Panc1 (cell line): Measurements from ENCODE around the gene SOX5. TPM values are rescaled to one million over a fixed set of nuclear protein-coding genes. Genes with fewer than 3 reads are reported as not detected.

Experiments
- ATAC-seq: fragments of 200-7000 bp; cut with Tn5 transposase; 2 replicates; pipeline ENCODE4 v1.9.1; 2020; ENCODE audit warnings: mild to moderate bottlenecking, moderate library complexity
- BruUV-seq: library from RNA; stranded (reverse); fragments of 400-500 nt; replicated peaks from 2 replicates; lab custom pipeline; 2021; lab: Mats Ljungman, UMichigan
- CTCF ChIA-PET: fragments of 300-600 bp; sonication (Branson Sonifier 250); formaldehyde crosslinking; loops from one replicate; lab custom pipeline; 2022; ENCODE audit warnings: antibody characterized with exemption; lab: Charles Lee
- POLR2A ChIA-PET: fragments of 300-600 bp; sonication (Branson Sonifier 250); formaldehyde crosslinking; loops from one replicate; lab custom pipeline; 2022; ENCODE audit warnings: antibody characterized with exemption; lab: Charles Lee
- DNase-seq: peaks from one replicate; pipeline ENCODE4 v3.0.0-alpha.2; 2010; ENCODE audit warnings: low read depth, low spot score
- H3K27ac ChIP-seq: 2 replicates; pipeline ENCODE4 v1.5.1; 2011; ENCODE audit warnings: mild to moderate bottlenecking, low read length, inconsistent platforms
- H3K27me3 ChIP-seq: fragments of 200-500 bp; sonication (Bioruptor generic); 2 replicates; pipeline ENCODE4 v1.6.0; 2014; ENCODE audit warnings: low read length, inconsistent platforms; ENCODE audit not compliant: control insufficient read depth, insufficient read depth
- H3K36me3 ChIP-seq: fragments of 200-500 bp; sonication (Bioruptor generic); 2 replicates; pipeline ENCODE4 v1.5.1; 2014; ENCODE audit warnings: inconsistent platforms, mild to moderate bottlenecking, low read length, moderate library complexity; ENCODE audit not compliant: control insufficient read depth, insufficient read depth
- H3K4me1 ChIP-seq: 2 replicates; pipeline ENCODE4 v1.5.1; 2011; ENCODE audit warnings: inconsistent platforms, mild to moderate bottlenecking, low read length, moderate library complexity; ENCODE audit not compliant: control insufficient read depth, insufficient read depth
- H3K4me3 ChIP-seq, 2 experiments: 2 replicates each; pipeline ENCODE4 v1.5.1; 2011 to 2012; ENCODE audit warnings: low read depth in 2 of 2, low read length in 2 of 2, mild to moderate bottlenecking in 2 of 2, inconsistent platforms in 1 of 2, moderate library complexity in 1 of 2
- H3K9me3 ChIP-seq: fragments of 200-500 bp; sonication (Bioruptor generic); 2 replicates; pipeline ENCODE4 v1.5.1; 2014; ENCODE audit warnings: low read depth, mild to moderate bottlenecking, inconsistent platforms, low read length, moderate library complexity; ENCODE audit not compliant: control insufficient read depth, insufficient read depth
- POLR2AphosphoS5 ChIP-seq: IDR thresholded peaks from 2 replicates; pipeline ENCODE4 v1.6.1; 2012; ENCODE audit warnings: mild to moderate bottlenecking, low read depth, low read length, moderate library complexity
- SIN3A ChIP-seq: IDR thresholded peaks from 2 replicates; pipeline ENCODE4 v1.6.1; 2012; ENCODE audit warnings: low read depth, mild to moderate bottlenecking, low read length, moderate library complexity, borderline replicate concordance; ENCODE audit not compliant: insufficient read depth
- TCF7L2 ChIP-seq: IDR thresholded peaks from 2 replicates; pipeline ENCODE4 v1.6.1; 2011; ENCODE audit warnings: mild to moderate bottlenecking, low read depth, low read length, inconsistent platforms
- in situ Hi-C: cut with HindIII; loops from 2 replicates; pipeline ENCODE4 v1.10.0; 2016; ENCODE audit warnings: low sequenced_read_pairs, low pct_unique_long_range_greater_than_20kb
- intact Hi-C: fragments of 100-400 bp; cut with micrococcal nuclease; formaldehyde crosslinking; loops from one replicate; pipeline ENCODE4 v1.10.0; 2022; ENCODE audit not compliant: unreplicated experiment
- total RNA-seq: library from RNA; stranded (reverse); gene quantifications from one replicate; pipeline ENCODE4 v1.2.1, GENCODE V29; 2021; ENCODE audit not compliant: unreplicated experiment
- TF ChIP-seq, protein P1 (sequence below): fragments of 450-650 bp; IDR thresholded peaks from 2 replicates; pipeline ENCODE4 v1.5.1; 2017; ENCODE audit warnings: mild to moderate bottlenecking
- TF ChIP-seq, protein P2 (sequence below), 2 experiments: IDR thresholded peaks; 2 replicates each; pipeline ENCODE4 v1.6.1; 2011 to 2012; ENCODE audit warnings: low read depth in 2 of 2, control low read depth in 1 of 2, low read length in 1 of 2, mild to moderate bottlenecking in 1 of 2, moderate library complexity in 1 of 2; ENCODE audit not compliant: insufficient read depth in 1 of 2

Gene SOX5
- total RNA-seq, 1 experiment from 2014 or later: 0.23 TPM

DNA sequence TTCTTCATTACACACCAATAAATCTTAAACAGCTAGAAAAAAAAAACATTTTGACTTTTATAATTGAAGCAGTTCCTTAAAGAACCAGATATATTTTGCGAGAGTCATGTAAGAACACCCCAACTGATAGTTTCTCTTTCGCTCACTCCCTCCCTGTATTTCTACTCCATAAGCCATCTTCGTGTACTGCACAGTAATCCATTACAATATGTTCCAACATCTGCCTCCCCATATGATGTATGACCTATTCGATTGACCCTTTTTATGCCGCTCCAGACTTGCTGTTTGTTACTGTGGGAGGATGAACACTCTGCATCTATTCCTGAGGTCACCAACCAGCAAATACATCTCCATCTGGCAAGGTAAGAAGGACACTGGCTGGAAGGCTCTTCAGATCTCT lies 331.7 kb downstream of the SOX5 start:
- CTCF ChIA-PET: no interaction called here

DNA sequence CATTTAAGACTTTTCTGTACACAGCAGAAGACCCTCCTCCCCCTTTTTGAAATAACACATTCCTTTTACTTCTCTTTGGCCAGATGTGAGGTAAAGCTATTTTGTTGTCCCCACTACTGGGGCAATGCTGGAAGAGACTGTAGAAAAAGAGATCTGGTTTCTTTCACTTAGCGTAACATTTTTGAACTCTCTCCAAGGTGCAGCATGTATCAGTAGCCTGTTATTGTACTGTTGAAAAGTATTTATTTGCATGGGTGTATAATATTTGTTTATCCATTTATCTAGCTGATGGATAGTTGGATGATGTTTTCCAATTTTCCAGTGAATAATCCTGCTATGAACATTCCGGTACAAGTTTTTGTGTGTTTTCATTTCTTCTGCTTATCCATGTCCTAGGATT lies 335.2 kb downstream of the SOX5 start:
- BruUV-seq: no TSS peak
- ATAC-seq (no peak), DNase-seq (no peak)
- Histone ChIP-seq H3K9me3 (no peaks in the 10 kb centered on the region), H3K36me3 (no peaks in the 10 kb centered on the region), H3K4me1 (no peaks in the 10 kb centered on the region), H3K4me3 (no peak overlapping the region), H3K27me3 (no peaks in the 10 kb centered on the region), H3K27ac (no peak overlapping the region)
- CTCF ChIA-PET: no interaction called here
- TF ChIP-seq, protein P1, sequence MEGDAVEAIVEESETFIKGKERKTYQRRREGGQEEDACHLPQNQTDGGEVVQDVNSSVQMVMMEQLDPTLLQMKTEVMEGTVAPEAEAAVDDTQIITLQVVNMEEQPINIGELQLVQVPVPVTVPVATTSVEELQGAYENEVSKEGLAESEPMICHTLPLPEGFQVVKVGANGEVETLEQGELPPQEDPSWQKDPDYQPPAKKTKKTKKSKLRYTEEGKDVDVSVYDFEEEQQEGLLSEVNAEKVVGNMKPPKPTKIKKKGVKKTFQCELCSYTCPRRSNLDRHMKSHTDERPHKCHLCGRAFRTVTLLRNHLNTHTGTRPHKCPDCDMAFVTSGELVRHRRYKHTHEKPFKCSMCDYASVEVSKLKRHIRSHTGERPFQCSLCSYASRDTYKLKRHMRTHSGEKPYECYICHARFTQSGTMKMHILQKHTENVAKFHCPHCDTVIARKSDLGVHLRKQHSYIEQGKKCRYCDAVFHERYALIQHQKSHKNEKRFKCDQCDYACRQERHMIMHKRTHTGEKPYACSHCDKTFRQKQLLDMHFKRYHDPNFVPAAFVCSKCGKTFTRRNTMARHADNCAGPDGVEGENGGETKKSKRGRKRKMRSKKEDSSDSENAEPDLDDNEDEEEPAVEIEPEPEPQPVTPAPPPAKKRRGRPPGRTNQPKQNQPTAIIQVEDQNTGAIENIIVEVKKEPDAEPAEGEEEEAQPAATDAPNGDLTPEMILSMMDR: no peak
- TF ChIP-seq TCF7L2 (no peak), SIN3A (no peak), POLR2AphosphoS5 (no peak)
- TF ChIP-seq, protein P2, sequence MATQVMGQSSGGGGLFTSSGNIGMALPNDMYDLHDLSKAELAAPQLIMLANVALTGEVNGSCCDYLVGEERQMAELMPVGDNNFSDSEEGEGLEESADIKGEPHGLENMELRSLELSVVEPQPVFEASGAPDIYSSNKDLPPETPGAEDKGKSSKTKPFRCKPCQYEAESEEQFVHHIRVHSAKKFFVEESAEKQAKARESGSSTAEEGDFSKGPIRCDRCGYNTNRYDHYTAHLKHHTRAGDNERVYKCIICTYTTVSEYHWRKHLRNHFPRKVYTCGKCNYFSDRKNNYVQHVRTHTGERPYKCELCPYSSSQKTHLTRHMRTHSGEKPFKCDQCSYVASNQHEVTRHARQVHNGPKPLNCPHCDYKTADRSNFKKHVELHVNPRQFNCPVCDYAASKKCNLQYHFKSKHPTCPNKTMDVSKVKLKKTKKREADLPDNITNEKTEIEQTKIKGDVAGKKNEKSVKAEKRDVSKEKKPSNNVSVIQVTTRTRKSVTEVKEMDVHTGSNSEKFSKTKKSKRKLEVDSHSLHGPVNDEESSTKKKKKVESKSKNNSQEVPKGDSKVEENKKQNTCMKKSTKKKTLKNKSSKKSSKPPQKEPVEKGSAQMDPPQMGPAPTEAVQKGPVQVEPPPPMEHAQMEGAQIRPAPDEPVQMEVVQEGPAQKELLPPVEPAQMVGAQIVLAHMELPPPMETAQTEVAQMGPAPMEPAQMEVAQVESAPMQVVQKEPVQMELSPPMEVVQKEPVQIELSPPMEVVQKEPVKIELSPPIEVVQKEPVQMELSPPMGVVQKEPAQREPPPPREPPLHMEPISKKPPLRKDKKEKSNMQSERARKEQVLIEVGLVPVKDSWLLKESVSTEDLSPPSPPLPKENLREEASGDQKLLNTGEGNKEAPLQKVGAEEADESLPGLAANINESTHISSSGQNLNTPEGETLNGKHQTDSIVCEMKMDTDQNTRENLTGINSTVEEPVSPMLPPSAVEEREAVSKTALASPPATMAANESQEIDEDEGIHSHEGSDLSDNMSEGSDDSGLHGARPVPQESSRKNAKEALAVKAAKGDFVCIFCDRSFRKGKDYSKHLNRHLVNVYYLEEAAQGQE (IDR thresholded peaks at IDR 0.05; ENCODE audit: insufficient read depth in 1 of 2, low read depth in 2 of 2, low read length in 1 of 2): no peak
- intact Hi-C loops (no loop called here), in situ Hi-C loops (no loop called here)
- POLR2A ChIA-PET: no interaction called here

More for the DNA sequence above, 331.7 kb downstream of the SOX5 start:
- no TSS peak for BruUV-seq
- in situ Hi-C loops (no loop called here), intact Hi-C loops (no loop called here)
- TF ChIP-seq, protein P1: no peak
- TF ChIP-seq SIN3A: no peak
- no peak for TF ChIP-seq POLR2AphosphoS5
- TF ChIP-seq TCF7L2: no peak
- TF ChIP-seq, protein P2 (IDR thresholded peaks at IDR 0.05; ENCODE audit: insufficient read depth in 1 of 2, low read depth in 2 of 2, low read length in 1 of 2): no peak
- Histone ChIP-seq H3K27ac (no peak overlapping the region), H3K4me3 (no peak overlapping the region), H3K27me3 (no peaks in the 10 kb centered on the region), H3K36me3 (no peaks in the 10 kb centered on the region; the same call in 1 of the 2 replicates), H3K9me3 (no peaks in the 10 kb centered on the region), H3K4me1 (no peaks in the 10 kb centered on the region)
- POLR2A ChIA-PET: no interaction called here
- DNase-seq (no peak), ATAC-seq (no peak)
